GM18520 (cell line): ENCODE measurements around the gene JDP2.
"Not testable (repeated sequence)": the region's sequence is repeated elsewhere in the genome, so short reads cannot be mapped to it uniquely, and the experiment has no call there.

ENCODE experiments used
- ATAC-seq: cut with Tn5 transposase; IDR thresholded peaks from one replicate; pipeline ENCODE4 v1.9.1; 2021; ENCODE audit not compliant: unreplicated experiment

JDP2 gene

GRCh38 chr14:75453817-75454434 lies 26.1 kb downstream of the JDP2 start:
- peak; percentile 50 for ATAC-seq

GRCh38 chr14:75454963-75455546 lies 27.2 kb downstream of the JDP2 start:
- ATAC-seq, result no peak

GRCh38 chr14:75456069-75456996 lies 28.5 kb downstream of the JDP2 start:
- no peak for ATAC-seq

- no peak for ATAC-seq
These were observed 29.1 kb downstream of the JDP2 start for GRCh38 chr14:75456997-75457335.

- ATAC-seq, result no peak
These were observed 29.9 kb downstream of the JDP2 start for GRCh38 chr14:75457648-75458165.

DNA sequence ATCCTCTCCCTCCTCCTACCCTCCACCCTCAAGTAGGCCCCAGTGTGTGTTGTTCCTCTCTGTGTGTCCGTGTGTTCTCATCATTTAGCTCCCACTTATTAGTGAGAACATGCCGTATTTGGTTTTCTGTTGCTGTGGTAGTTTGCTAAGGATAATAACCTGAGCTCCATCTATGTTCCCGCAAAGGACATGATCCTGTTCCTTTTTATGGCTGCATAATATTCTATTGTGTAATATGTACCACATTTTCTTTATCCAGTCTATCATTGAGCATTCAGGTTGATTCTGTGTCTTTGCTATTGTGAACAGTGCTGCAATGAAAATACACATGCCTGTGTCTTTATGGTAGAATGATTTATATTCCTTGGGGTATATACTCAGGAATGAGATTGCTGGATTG lies 30.5 kb downstream of the JDP2 start:
- no peak for ATAC-seq

DNA sequence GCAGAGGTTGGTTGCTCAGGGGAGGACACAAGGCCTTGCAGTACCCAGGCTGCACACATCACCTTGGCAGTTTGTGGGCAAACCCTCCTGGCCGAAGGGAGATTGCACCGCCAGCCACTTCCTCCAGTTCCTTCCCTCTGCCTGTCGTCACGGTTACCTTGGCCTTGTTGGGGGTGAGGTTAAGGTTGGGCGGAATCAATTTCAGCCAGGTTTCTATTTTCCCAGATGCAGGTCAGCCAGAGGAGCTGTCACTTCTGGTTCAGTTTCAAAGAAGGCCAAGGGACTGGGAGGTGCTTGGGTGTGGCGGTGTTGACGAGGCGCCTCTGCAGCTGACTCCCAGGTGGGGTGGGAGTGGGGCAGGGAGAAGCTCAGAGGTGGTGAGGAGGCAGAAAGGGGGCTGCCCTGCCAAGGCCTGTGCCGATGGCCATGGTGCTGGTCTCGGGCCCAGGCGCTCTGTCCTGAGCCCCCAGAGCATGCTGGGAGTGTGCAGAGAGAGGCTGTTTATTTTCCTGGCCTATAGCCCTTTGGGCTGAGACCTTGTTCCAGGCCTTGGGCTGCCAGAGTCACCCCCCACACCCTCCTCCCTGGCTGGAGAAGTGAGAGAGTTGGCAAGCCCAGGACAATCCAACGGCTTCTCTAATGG lies 31.4 kb downstream of the JDP2 start:
- ATAC-seq, result no peak

GRCh38 chr14:75459791-75460190 lies 32.0 kb downstream of the JDP2 start:
- no peak for ATAC-seq

GRCh38 chr14:75460394-75460793 lies 32.6 kb downstream of the JDP2 start:
- no peak for ATAC-seq

DNA sequence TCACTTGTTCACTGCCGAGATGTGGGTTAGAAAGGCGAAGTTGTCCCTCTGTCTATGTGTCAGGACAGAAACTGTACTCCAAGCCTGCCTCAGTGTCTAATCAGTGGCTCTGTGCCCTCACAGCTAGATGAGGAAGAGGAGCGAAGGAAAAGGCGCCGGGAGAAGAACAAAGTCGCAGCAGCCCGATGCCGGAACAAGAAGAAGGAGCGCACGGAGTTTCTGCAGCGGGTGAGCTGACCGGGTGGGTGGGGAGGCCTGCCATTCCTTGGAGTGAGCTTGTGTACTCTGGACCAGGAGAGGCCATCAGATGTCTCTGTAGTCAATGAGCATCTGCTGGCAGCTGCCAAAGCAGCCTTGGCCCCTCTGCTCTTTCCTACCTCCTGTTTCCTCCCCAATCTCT lies 33.5 kb downstream of the JDP2 start:
- no peak for ATAC-seq

DNA sequence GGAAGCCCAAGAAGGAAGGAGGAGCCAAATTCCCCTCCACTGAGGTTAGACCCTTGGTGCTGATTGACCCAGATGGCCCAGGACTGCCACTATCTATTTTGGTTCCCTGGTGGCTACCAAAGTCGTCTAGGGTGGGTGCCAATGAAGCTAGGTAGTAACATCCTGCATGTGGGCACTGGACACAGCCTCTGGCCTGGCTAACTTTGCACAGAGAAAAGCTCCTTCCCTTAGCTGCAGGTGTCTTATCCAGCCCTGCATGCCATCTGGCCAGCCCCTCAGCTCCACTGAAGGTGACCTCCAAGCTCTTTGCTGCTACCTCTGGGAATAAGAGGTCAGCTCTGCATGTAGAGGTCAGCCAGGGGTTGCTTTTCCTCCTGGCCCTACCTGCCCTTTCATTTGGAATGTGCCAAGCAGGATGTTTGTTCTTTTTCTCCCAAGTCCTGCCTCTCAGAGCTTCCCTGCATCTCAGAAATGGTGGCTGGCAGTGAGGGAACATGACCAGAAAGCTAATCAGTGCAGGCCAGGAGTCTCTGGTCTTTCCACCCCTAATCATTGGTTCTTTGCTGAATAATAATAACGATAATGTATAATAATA lies 34.0 kb downstream of the JDP2 start:
- no peak for ATAC-seq

DNA sequence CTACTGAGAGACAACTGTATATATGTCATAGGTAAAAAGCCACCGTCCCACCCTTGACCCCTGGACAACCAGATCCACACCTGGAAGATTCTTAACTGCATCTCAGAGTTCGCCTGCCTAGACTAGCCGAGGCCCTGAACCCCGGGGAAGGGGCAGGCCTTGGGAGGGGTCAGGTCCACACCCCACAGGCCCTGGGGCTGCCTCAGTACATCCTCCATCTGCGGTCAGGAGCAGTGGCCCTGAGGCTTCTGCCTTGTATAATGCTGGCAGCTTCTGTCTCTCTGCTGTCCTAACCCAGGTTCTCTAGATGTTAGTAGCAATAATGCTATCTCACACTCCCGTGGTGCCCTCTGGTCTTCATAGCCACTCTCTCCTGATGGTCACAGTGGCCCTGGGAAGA lies 36.8 kb downstream of the JDP2 start:
- no peak for ATAC-seq

- ATAC-seq, result no peak
These were observed 39.9 kb downstream of the JDP2 start for GRCh38 chr14:75467763-75468162.

GRCh38 chr14:75469164-75469563 lies 41.3 kb downstream of the JDP2 start:
- ATAC-seq, result no peak

- ATAC-seq, result no peak
These were observed 41.9 kb downstream of the JDP2 start for GRCh38 chr14:75469606-75470237.

DNA sequence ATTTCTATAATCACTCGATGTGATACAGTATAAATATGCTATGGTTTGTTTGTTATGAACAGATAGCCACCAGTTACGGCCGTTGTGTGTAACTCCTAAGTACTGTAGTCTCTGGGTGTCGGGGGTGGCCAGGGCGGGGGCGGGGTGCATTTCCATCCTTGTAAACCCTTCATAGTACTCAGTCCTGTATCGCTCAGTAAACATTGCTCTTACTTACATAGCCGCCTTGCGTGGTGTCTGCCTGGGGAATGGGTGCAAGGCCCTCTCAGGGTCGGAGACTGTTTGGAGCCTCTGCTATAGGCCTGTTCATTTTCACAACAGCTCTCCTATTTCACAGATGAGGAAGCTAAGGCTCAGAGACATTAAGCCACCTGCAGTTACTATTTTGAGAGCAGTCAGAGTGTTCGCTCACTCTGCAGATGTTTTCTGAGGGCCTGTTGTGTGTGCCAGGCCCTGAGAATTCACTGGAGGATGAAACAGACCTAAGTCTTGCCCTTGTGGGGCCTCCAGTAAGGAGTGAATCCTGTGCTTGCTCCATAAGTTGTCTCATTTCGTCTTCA lies 42.5 kb downstream of the JDP2 start:
- no peak for ATAC-seq

- ATAC-seq, result no peak
These were observed 43.2 kb downstream of the JDP2 start for GRCh38 chr14:75471059-75471458.

DNA sequence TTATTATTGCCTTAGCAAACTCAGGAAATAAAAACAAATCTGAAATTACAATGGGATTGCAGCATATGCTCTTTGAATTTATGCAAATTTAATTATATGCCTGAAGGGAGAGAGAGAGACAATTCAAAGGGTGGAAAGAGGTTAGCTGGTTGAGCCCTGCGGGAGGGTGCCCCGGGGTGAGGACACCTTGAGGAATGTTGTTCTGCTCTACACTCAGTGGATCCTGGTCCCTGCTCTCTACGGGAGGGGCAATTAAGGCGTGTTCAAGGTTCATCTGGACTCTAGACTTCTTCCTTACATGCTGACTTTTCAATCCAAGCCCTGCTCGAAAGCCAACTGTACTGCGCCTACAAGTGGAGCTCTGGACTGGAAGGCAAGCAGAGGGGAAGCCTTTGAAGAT lies 46.3 kb downstream of the JDP2 start:
- not testable (repeated sequence) for ATAC-seq

DNA sequence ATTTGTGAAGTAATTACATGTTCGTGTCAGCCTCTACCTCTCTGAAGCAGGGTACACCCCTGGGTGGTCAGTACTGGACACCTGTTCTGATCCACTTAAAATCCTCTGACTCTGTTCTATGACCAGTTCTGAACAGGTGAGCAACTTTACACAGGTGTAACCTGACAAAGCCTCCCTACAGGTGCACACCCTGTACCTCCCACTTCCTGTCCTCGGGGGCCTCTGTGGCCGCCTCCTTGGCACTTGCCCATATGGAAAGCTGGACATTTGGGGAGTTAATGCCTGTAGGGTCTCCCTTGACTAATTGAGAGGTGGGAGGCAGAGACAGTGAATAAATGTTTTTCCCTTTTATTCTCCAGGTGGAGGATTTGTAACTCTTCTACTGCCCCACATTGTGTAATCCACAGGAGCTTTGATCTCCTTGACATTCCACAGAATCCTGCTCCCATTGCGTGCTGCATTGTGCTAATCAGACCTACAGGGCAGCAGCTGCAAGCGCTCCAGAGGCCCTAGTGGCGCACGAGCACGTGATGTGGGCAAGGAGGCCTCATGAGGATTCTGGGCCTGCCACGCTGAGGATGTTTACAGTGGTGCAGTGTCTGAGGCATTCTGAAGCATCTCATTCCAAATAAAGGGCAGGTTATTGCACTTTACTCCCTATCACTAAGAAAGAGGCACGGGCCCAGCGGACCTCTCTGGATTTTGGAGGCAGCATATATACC lies 48.6 kb downstream of the JDP2 start:
- no peak for ATAC-seq

GRCh38 chr14:75477881-75478280 lies 50.1 kb downstream of the JDP2 start:
- no peak for ATAC-seq
